Fibroblast of pulmonary artery (primary cell): ENCODE results near the gene ZNF483.
"Not testable (repeated sequence)": the region's sequence is repeated elsewhere in the genome, so short reads cannot be mapped to it uniquely, and the experiment has no call there.

Source experiments
- DNase-seq: peaks from one replicate; pipeline ENCODE4 v3.0.0-alpha.2; 2010; ENCODE audit warnings: low read depth
- H3K4me3 ChIP-seq: replicated peaks from 2 replicates; pipeline ENCODE4 v1.5.1; 2011; ENCODE audit warnings: low read depth, mild to moderate bottlenecking, control low read depth, low read length, moderate library complexity
- CTCF ChIP-seq: IDR thresholded peaks from 2 replicates; pipeline ENCODE4 v1.5.1; 2011; ENCODE audit warnings: mild to moderate bottlenecking, control low read depth, low read length, inconsistent platforms; ENCODE audit errors: missing control alignments

The ZNF483 gene

GRCh38 chr9:111483439-111483857, 41.5 kb upstream of the ZNF483 start:
- no peak for TF ChIP-seq CTCF
- no peak for DNase-seq
- peak overlapping the region; percentile 95 for H3K4me3 ChIP-seq

- peak within 1 kb of the TSS; percentile 95 for H3K4me3 ChIP-seq
- peak; percentile 79 for DNase-seq
- TF ChIP-seq CTCF = no peak
Observed at GRCh38 chr9:111483858-111484571, 41.0 kb upstream of the ZNF483 start, which contains the start of gene ECPAS. TSS of gene ECPAS (minus strand) at chr9:111484383. CDS start at chr9:111472918, 11,465 bp downstream.

GRCh38 chr9:111484572-111484894, 40.4 kb upstream of the ZNF483 start:
- TF ChIP-seq CTCF = no peak
- H3K4me3 ChIP-seq = peak overlapping the region; percentile 95
- DNase-seq = no peak

GRCh38 chr9:111497196-111497595, 27.8 kb upstream of the ZNF483 start:
- not testable (repeated sequence) for H3K4me3 ChIP-seq, DNase-seq

GRCh38 chr9:111501005-111501562, 23.9 kb upstream of the ZNF483 start:
- TF ChIP-seq CTCF = no peak
- no peak overlapping the region for H3K4me3 ChIP-seq
- no peak for DNase-seq

- no peak for TF ChIP-seq CTCF
- no peak for DNase-seq
- H3K4me3 ChIP-seq = no peak overlapping the region
Observed at GRCh38 chr9:111501648-111502047, 23.3 kb upstream of the ZNF483 start.

- no peak overlapping the region for H3K4me3 ChIP-seq
- no peak for TF ChIP-seq CTCF
- no peak for DNase-seq
Observed at GRCh38 chr9:111502506-111502905, 22.5 kb upstream of the ZNF483 start.

GRCh38 chr9:111511581-111511980, 13.4 kb upstream of the ZNF483 start:
- not testable (repeated sequence) for H3K4me3 ChIP-seq, DNase-seq
